Urinary bladder (tissue), 4 donors: ENCODE data around the gene MAT2A. TPM values are rescaled to one million over a fixed set of nuclear protein-coding genes. Genes with fewer than 3 reads are reported as not detected.
A peak's percentile ranks its signal among the peaks of the same experiment; 100 is the strongest.

Source experiments
- DNase-seq: peaks from one replicate; pipeline ENCODE4 v3.0.0-alpha.2; 2015; ENCODE audit errors: extremely low spot score
- H3K27ac ChIP-seq: one replicate; pipeline ENCODE4 v1.5.1; 2013; ENCODE audit warnings: low read depth, mild to moderate bottlenecking, moderate library complexity
- H3K36me3 ChIP-seq: one replicate; pipeline ENCODE4 v1.6.1; 2013; ENCODE audit warnings: mild to moderate bottlenecking, moderate library complexity; ENCODE audit not compliant: insufficient read depth
- H3K4me1 ChIP-seq: one replicate; pipeline ENCODE4 v1.6.1; 2013; ENCODE audit warnings: mild to moderate bottlenecking, moderate library complexity; ENCODE audit not compliant: insufficient read depth
- H3K4me3 ChIP-seq: one replicate; pipeline ENCODE4 v1.5.1; 2013; ENCODE audit warnings: low read depth, low read length
- WGBS: extraction: QIAGEN DNeasy Blood & Tissue Kit; methylation state at CpG from one replicate; pipeline ENCODE4 v1.1.7; 2013; 5-methylcytosine and 5-hydroxymethylcytosine counted together
- polyA plus RNA-seq: library from polyadenylated mRNA; stranded (reverse); fragments of 200-250 nt; gene quantifications from one replicate; pipeline ENCODE4 v1.2.3, GENCODE V29; 2013
- total RNA-seq: library from RNA; depleted of rRNA; stranded (reverse); fragments of >200 nt; gene quantifications from one replicate; pipeline ENCODE4 v1.2.3, GENCODE V29; 2014
- donor health status: healthy with polysubstance abuse.
- donor health status: healthy.

The MAT2A gene
- total and polyA plus RNA-seq, 2 donors, result 94.8 to 242 TPM

GRCh38 chr2:85561280-85562212 lies 22.6 kb downstream of the MAT2A start, which contains the start of gene GGCX:
Gene GGCX (minus strand): TSS chr2:85561493. CDS start chr2:85561428, 65 bp downstream.
- peak within 1 kb of the TSS; percentile 83 for H3K27ac ChIP-seq
- H3K4me3 ChIP-seq, result peak within 1 kb of the TSS; percentile 82
- WGBS, result 4% methylated on average over 64 of the region's 64 CpGs
- DNase-seq, result peak; percentile 87
- peaks cover 2% of the 10 kb centered on the region for H3K4me1 ChIP-seq
- no peaks in the 10 kb centered on the region for H3K36me3 ChIP-seq

- H3K4me1 ChIP-seq, result peaks cover 2% of the 10 kb centered on the region
- 76% methylated on average over 5 of the region's 5 CpGs for WGBS
- H3K36me3 ChIP-seq, result no peaks in the 10 kb centered on the region
- no peak for DNase-seq
- no peak overlapping the region for H3K27ac ChIP-seq
- no peak overlapping the region for H3K4me3 ChIP-seq
These were observed 25.2 kb downstream of the MAT2A start for GRCh38 chr2:85564144-85564563.

GRCh38 chr2:85566265-85566664 lies 27.3 kb downstream of the MAT2A start:
- Histone ChIP-seq H3K36me3 (no peaks in the 10 kb centered on the region), H3K4me3 (no peak overlapping the region), H3K27ac (no peak overlapping the region), H3K4me1 (no peaks in the 10 kb centered on the region)
- WGBS, result 73% methylated on average over 4 of the region's 4 CpGs
- DNase-seq, result no peak

- Histone ChIP-seq H3K36me3 (no peaks in the 10 kb centered on the region), H3K4me3 (no peak overlapping the region), H3K4me1 (peaks cover 2% of the 10 kb centered on the region), H3K27ac (no peak overlapping the region)
- DNase-seq, result no peak
- 89% methylated on average over 8 of the region's 8 CpGs for WGBS
These were observed 36.8 kb downstream of the MAT2A start for GRCh38 chr2:85575739-85576138.

- WGBS, result 69% methylated on average over 3 of the region's 3 CpGs
- DNase-seq, result no peak
- H3K27ac ChIP-seq, result no peak overlapping the region
- H3K4me3 ChIP-seq, result no peak overlapping the region
- H3K36me3 ChIP-seq, result no peaks in the 10 kb centered on the region
- peaks cover 2% of the 10 kb centered on the region for H3K4me1 ChIP-seq
These were observed 38.1 kb downstream of the MAT2A start for GRCh38 chr2:85577063-85577385.

GRCh38 chr2:85577386-85578242 lies 38.6 kb downstream of the MAT2A start, which contains the start of gene VAMP8:
Gene VAMP8 (plus strand): TSS chr2:85577586. CDS start chr2:85577647, 61 bp downstream.
- Histone ChIP-seq H3K4me3 (peak within 1 kb of the TSS; percentile 40), H3K36me3 (no peaks in the 10 kb centered on the region), H3K27ac (peak within 1 kb of the TSS; percentile 96), H3K4me1 (peaks cover 2% of the 10 kb centered on the region)
- DNase-seq, result no peak
- 34% methylated on average over 19 of the region's 19 CpGs for WGBS

GRCh38 chr2:85578243-85579180 lies 39.5 kb downstream of the MAT2A start:
- DNase-seq, result no peak
- Histone ChIP-seq H3K27ac (peak overlapping the region; percentile 74), H3K4me1 (peaks cover 2% of the 10 kb centered on the region), H3K4me3 (peak overlapping the region; percentile 40), H3K36me3 (no peaks in the 10 kb centered on the region)
- 31% methylated on average over 19 of the region's 19 CpGs for WGBS

GRCh38 chr2:85579266-85579935 lies 40.4 kb downstream of the MAT2A start:
- Histone ChIP-seq H3K4me1 (peaks cover 2% of the 10 kb centered on the region), H3K4me3 (no peak overlapping the region), H3K27ac (peak overlapping the region; percentile 74), H3K36me3 (no peaks in the 10 kb centered on the region)
- 36% methylated on average over 6 of the region's 6 CpGs for WGBS
- DNase-seq, result no peak

GRCh38 chr2:85580206-85580605 lies 41.2 kb downstream of the MAT2A start:
- WGBS, result 83% methylated on average over 3 of the region's 3 CpGs
- H3K4me3 ChIP-seq, result no peak overlapping the region
- H3K27ac ChIP-seq, result no peak overlapping the region

GRCh38 chr2:85582492-85582891 lies 43.5 kb downstream of the MAT2A start:
- no peak for DNase-seq
- Histone ChIP-seq H3K4me3 (no peak overlapping the region), H3K4me1 (peaks cover 2% of the 10 kb centered on the region), H3K36me3 (no peaks in the 10 kb centered on the region), H3K27ac (no peak overlapping the region)
- 80% methylated on average over 1 of the region's 1 CpG for WGBS

More at GRCh38 chr2:85580206-85580605, 41.2 kb downstream of the MAT2A start:
- no peak for DNase-seq
- no peaks in the 10 kb centered on the region for H3K36me3 ChIP-seq
- H3K4me1 ChIP-seq, result peaks cover 2% of the 10 kb centered on the region

- H3K27ac ChIP-seq, result peak overlapping the region; percentile 81
- WGBS, result 26% methylated on average over 16 of the region's 16 CpGs
- peaks cover 2% of the 10 kb centered on the region for H3K4me1 ChIP-seq
- H3K36me3 ChIP-seq, result no peaks in the 10 kb centered on the region
- H3K4me3 ChIP-seq, result peak overlapping the region; percentile 65
- DNase-seq, result no peak
These were observed 44.8 kb downstream of the MAT2A start for GRCh38 chr2:85583667-85584353.

- peak within 1 kb of the TSS; percentile 81 for H3K27ac ChIP-seq
- no peak for DNase-seq
- 3% methylated on average over 52 of the region's 52 CpGs for WGBS
- H3K36me3 ChIP-seq, result no peaks in the 10 kb centered on the region
- H3K4me1 ChIP-seq, result peaks cover 4% of the 10 kb centered on the region
- H3K4me3 ChIP-seq, result peak within 1 kb of the TSS; percentile 65
These were observed 45.4 kb downstream of the MAT2A start, which contains the start of gene VAMP5 for GRCh38 chr2:85584354-85584856. Gene VAMP5 (plus strand): TSS chr2:85584431. CDS start chr2:85584491, 60 bp downstream.
